Measurements from ENCODE around the gene RHD.
"Not testable (repeated sequence)": the region's sequence is repeated elsewhere in the genome, so short reads cannot be mapped to it uniquely, and the experiment has no call there.

GRCh38 chr1:25329336-25329735 lies 57.0 kb downstream of the RHD start:
- TF ChIP-seq POLR2A (IDR thresholded peaks at IDR 0.05), result not testable (repeated sequence)
- TF ChIP-seq, protein P1, sequence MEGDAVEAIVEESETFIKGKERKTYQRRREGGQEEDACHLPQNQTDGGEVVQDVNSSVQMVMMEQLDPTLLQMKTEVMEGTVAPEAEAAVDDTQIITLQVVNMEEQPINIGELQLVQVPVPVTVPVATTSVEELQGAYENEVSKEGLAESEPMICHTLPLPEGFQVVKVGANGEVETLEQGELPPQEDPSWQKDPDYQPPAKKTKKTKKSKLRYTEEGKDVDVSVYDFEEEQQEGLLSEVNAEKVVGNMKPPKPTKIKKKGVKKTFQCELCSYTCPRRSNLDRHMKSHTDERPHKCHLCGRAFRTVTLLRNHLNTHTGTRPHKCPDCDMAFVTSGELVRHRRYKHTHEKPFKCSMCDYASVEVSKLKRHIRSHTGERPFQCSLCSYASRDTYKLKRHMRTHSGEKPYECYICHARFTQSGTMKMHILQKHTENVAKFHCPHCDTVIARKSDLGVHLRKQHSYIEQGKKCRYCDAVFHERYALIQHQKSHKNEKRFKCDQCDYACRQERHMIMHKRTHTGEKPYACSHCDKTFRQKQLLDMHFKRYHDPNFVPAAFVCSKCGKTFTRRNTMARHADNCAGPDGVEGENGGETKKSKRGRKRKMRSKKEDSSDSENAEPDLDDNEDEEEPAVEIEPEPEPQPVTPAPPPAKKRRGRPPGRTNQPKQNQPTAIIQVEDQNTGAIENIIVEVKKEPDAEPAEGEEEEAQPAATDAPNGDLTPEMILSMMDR (IDR thresholded peaks at IDR 0.05), result not testable (repeated sequence)

All from testis (tissue), 2 donors.